ENCODE measurements around the gene TTC3. TPM values are rescaled to one million over a fixed set of nuclear protein-coding genes. Genes with fewer than 3 reads are reported as not detected.
"Not testable (repeated sequence)": the region's sequence is repeated elsewhere in the genome, so short reads cannot be mapped to it uniquely, and the experiment has no call there.

TTC3 gene, protein sequence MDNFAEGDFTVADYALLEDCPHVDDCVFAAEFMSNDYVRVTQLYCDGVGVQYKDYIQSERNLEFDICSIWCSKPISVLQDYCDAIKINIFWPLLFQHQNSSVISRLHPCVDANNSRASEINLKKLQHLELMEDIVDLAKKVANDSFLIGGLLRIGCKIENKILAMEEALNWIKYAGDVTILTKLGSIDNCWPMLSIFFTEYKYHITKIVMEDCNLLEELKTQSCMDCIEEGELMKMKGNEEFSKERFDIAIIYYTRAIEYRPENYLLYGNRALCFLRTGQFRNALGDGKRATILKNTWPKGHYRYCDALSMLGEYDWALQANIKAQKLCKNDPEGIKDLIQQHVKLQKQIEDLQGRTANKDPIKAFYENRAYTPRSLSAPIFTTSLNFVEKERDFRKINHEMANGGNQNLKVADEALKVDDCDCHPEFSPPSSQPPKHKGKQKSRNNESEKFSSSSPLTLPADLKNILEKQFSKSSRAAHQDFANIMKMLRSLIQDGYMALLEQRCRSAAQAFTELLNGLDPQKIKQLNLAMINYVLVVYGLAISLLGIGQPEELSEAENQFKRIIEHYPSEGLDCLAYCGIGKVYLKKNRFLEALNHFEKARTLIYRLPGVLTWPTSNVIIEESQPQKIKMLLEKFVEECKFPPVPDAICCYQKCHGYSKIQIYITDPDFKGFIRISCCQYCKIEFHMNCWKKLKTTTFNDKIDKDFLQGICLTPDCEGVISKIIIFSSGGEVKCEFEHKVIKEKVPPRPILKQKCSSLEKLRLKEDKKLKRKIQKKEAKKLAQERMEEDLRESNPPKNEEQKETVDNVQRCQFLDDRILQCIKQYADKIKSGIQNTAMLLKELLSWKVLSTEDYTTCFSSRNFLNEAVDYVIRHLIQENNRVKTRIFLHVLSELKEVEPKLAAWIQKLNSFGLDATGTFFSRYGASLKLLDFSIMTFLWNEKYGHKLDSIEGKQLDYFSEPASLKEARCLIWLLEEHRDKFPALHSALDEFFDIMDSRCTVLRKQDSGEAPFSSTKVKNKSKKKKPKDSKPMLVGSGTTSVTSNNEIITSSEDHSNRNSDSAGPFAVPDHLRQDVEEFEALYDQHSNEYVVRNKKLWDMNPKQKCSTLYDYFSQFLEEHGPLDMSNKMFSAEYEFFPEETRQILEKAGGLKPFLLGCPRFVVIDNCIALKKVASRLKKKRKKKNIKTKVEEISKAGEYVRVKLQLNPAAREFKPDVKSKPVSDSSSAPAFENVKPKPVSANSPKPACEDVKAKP (N-terminal part only)
- 100 to 1,000 TPM; 130 to 210 (median 209) TPM for polyA plus RNA-seq (ENCODE audit: insufficient read depth in 1 of 5, insufficient read length in 5 of 5, low replicate concordance in 1 of 5)
- long read RNA-seq, donor 1, partial matches to known transcripts = 106 of 111 reads
- long read RNA-seq, donor 1, other reads (novel, unspliced or antisense) = 0 of 111 reads
- long read RNA-seq, donor 2, partial matches to known transcripts = 29 of 32 reads
- long read RNA-seq, donor 2, other reads (novel, unspliced or antisense) = 0 of 32 reads
- long read RNA-seq, donor 3, partial matches to known transcripts = 55 of 59 reads
- long read RNA-seq, donor 3, other reads (novel, unspliced or antisense) = 0 of 59 reads
- long read RNA-seq, donor 4, partial matches to known transcripts = 40 of 42 reads
- long read RNA-seq, donor 4, other reads (novel, unspliced or antisense) = 0 of 42 reads
- long read RNA-seq, donor 5, transcript TTC3-213 (5 exons, 739 nt) = major isoform, 7 of 209 reads
- long read RNA-seq, donor 5, partial matches to known transcripts = 201 of 209 reads
- long read RNA-seq, donor 5, other reads (novel, unspliced or antisense) = 0 of 209 reads
- long read RNA-seq, donor 6, partial matches to known transcripts = 193 of 197 reads
- long read RNA-seq, donor 6, other reads (novel, unspliced or antisense) = 0 of 197 reads
- long read RNA-seq, donor 7, partial matches to known transcripts = 70 of 74 reads
- long read RNA-seq, donor 7, other reads (novel, unspliced or antisense) = 0 of 74 reads
- long read RNA-seq, donor 8, partial matches to known transcripts = 17 of 20 reads
- long read RNA-seq, donor 8, other reads (novel, unspliced or antisense) = 0 of 20 reads

DNA sequence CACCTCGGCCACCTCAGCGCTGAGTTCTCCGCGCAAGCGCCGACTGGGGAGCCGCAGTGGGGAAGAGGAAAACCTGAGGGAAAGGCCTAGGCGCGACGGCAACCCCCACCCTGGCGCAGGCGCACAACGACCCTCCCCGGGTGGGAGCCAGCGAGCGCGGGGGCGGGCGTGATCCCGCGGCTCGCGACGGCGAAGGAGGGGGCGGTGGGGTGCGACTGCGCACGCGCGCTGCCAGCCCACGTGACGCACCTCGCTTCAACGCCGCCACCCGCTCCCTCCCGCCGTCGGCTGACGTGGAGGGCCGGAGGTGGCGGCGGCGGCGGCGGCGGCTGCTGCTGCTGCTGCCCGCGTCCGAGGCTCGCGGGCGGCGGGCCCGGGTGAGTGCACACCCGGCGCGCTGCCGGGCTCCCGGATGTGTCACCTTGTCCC lies at the start of gene TTC3, which contains the start of gene PIGP:
Gene TTC3, plus strand, starts transcription at position 267 of the 429 bp plus-strand sequence. CDS start 14,004 bp downstream, outside the sequence.
Gene PIGP, minus strand, starts transcription at position 84 of the 429 bp plus-strand sequence. CDS start 556 bp downstream, outside the sequence.
- DNase-seq = peak; percentile 98 to 99

- no peak for DNase-seq
Observed at GRCh38 chr21:37026499-37026898, 46.6 kb upstream of the TTC3 start.

DNA sequence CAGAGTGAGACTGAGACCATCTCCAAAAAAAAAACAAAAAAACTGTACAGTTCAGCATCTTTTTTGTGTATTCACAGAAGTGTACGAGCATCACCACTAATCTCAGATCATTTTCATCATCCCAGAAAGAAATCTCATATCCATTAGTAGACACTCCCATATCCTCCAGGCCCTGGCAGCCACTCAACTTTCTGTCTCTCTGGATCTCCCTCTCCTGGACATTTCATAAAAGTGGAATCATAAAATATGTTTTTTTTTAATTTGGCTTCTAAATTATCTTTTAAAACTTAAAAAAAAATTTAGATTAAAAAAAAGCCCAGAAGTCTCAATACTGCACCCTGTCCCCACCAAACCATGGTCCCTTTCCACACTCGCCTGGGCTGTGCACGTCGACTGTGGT lies 44.5 kb upstream of the TTC3 start:
- no peak for DNase-seq

- DNase-seq = no peak
Observed at GRCh38 chr21:37030864-37031263, 42.2 kb upstream of the TTC3 start.

DNA sequence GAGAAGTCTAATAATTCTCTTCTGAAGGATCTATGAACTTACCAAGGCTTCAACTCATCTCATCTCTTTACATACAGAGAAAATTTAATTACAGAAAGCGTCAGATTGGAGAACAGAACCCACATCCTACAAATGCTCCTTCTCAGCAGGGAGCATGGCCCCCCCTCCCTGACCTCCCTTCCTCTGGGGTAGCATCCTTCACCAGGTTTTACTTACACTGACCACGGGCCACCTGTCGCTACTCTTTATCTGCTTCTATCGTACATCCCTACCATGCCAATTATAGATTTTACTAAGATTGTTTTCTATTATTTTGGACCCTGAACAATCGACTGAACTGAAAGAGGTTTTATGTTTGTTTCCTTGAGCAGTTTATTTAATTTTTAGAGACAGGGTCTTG lies 40.8 kb upstream of the TTC3 start:
- no peak for DNase-seq

GRCh38 chr21:37032877-37033471 lies 40.1 kb upstream of the TTC3 start:
- no peak for DNase-seq

GRCh38 chr21:37034394-37034793 lies 38.7 kb upstream of the TTC3 start:
- DNase-seq = not testable (repeated sequence)

DNA sequence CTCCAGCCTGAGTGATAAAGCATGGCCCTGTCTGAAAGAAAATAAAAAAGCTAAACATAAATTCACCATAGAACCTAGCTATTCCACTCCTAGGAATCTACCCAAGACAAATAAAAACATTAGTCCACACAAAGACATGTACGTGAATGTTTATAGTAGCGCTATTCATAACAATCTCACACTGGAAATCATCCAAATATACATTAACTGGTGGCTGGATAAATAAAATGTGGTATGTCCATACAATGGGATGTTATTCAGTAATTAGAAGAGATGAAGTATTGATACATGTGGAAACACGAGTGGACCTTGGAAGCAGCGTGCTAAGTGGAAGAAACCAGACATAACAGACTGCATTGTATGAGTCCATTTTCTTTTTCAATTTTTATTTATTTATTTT lies 36.9 kb upstream of the TTC3 start:
- DNase-seq = no peak

- DNase-seq = no peak
Observed at GRCh38 chr21:37039411-37040075, 33.5 kb upstream of the TTC3 start.

DNA sequence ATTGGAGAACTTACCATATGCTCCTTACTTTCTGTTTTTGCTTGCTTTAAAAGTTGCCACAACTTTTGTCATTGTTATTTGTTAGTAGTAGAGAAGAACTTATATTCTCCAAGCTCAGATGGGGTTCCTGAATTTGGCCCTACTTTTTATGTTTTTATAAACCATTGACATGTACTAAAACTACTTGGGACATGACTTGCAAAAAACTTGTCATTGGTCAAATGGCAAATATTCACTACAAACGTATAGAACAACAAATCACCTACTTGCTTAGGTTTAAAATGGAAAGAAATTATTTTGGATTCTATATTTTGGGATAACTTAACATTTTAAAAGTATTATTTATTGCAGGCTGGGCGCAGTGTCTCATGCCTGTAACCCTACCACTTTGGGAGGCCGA lies 32.8 kb upstream of the TTC3 start:
- no peak for DNase-seq

DNA sequence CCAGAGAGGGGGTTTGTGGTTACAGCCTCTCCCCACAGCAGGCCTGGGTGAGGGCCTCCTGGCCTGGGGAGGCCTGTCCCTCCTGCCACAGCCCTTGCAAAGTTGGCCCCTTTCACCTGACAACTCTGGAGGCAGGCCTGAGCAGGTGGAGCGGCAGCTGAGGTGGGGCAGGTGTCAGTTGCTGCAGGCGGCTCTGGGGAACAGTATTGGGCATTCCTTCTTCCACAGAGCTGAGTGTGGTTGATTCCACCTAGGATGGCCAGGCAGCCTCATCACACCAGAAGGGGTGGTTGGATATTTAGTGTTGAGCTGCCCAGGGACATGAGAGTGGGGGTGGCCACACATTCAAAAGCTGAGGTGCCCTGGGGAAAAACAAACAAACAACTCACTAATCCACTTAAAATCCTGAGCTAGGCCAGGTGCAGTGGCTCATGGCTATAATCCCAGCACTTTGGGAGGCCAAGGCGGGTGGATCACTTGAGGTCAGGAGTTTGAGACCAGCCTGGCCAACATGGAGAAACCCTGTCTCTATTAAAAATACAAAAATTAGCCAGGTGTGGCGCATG lies 31.3 kb upstream of the TTC3 start:
- DNase-seq = no peak

- DNase-seq = no peak
Observed at GRCh38 chr21:37043818-37044217, 29.2 kb upstream of the TTC3 start.

DNA sequence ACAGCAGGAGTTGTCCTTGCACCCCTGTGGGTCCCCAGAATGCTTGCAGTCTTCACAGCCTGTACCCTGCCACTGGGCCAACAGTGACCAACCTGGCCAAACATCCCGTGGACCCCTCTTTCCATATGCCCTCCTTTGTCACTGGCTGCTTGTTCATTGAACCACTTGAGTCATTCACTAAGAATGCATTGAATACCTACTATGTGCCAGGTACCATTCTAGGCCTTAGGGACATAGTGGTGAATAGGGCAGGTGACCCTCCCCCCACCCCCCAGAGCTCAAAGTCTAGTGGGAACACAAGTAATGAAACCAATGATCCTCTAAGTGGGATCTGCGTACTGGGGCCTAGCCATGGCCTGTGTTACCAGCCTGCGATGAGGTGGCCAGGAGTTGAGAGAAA lies 28.4 kb upstream of the TTC3 start:
- DNase-seq = no peak

- no peak for DNase-seq
Observed at GRCh38 chr21:37045149-37045548, 27.9 kb upstream of the TTC3 start.

DNA sequence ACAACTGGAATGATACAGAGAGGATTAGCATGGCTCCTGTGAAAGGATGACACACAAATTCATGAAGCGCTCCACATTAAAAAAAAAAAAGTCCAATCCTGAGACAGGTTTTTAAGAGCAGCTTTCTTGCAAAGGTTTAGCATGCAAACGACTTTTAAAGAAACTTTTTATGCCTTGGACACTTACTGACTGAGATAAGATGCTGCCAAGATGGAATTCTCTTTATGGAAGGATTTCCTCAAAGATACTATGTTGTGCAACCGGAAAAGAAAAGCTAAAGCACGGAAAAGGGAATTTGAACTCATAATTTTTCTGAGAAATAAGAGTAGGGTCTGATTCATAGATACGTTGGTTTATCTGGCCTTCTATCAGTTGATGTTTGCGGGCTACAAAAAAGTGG lies 27.5 kb upstream of the TTC3 start:
- DNase-seq = no peak

GRCh38 chr21:37047079-37047478 lies 26.0 kb upstream of the TTC3 start:
- DNase-seq = no peak

GRCh38 chr21:37049741-37050140 lies 23.3 kb upstream of the TTC3 start:
- not testable (repeated sequence) for DNase-seq

- no peak for DNase-seq
Observed at GRCh38 chr21:37055271-37055855, 17.7 kb upstream of the TTC3 start.
